Neuronal stem cell (in vitro differentiated cells): ENCODE data around the gene FOXQ1.

Source experiments
- DNase-seq: peaks from one replicate; pipeline ENCODE4 v3.0.0-alpha.2; 2013; ENCODE audit warnings: low spot score
- H2AFZ ChIP-seq: one replicate; pipeline ENCODE4 v1.6.1; 2013; ENCODE audit warnings: mild to moderate bottlenecking, low read length, inconsistent platforms
- H2AK5ac ChIP-seq: 2 replicates; pipeline ENCODE4 v1.6.1; 2013; ENCODE audit warnings: low read depth, mild to moderate bottlenecking, inconsistent platforms, low read length, moderate library complexity, mixed read lengths
- H2BK120ac ChIP-seq: 2 replicates; pipeline ENCODE4 v1.6.1; 2013; ENCODE audit warnings: low read depth, mild to moderate bottlenecking, inconsistent platforms, low read length, moderate library complexity, mixed read lengths
- H2BK12ac ChIP-seq: one replicate; pipeline ENCODE4 v1.6.1; 2013; ENCODE audit warnings: low read length, inconsistent platforms
- H2BK15ac ChIP-seq: 2 replicates; pipeline ENCODE4 v1.6.1; 2013; ENCODE audit warnings: mild to moderate bottlenecking, low read length, inconsistent platforms, mixed read lengths
- H2BK5ac ChIP-seq: one replicate; pipeline ENCODE4 v1.6.1; 2013; ENCODE audit warnings: inconsistent platforms, mild to moderate bottlenecking, low read length, moderate library complexity
- H3K14ac ChIP-seq: one replicate; pipeline ENCODE4 v1.6.1; 2013; ENCODE audit warnings: low read length, inconsistent platforms
- H3K18ac ChIP-seq: 2 replicates; pipeline ENCODE4 v1.6.1; 2013; ENCODE audit warnings: low read length, inconsistent platforms
- H3K23ac ChIP-seq: 2 replicates; pipeline ENCODE4 v1.6.1; 2013; ENCODE audit warnings: low read depth, mild to moderate bottlenecking, mixed read lengths, low read length, inconsistent platforms; ENCODE audit not compliant: poor library complexity
- H3K27ac ChIP-seq: replicated peaks from 3 replicates; pipeline ENCODE4 v1.5.1; 2013; ENCODE audit warnings: low read length, inconsistent platforms
- H3K27me3 ChIP-seq, 3 experiments: 2 replicates each; pipeline ENCODE4 v1.6.1; 2013; ENCODE audit warnings: low read length in 3 of 3, mild to moderate bottlenecking in 2 of 3, inconsistent platforms in 1 of 3, low read depth in 1 of 3, mixed read lengths in 1 of 3, moderate library complexity in 1 of 3; ENCODE audit not compliant: control insufficient read depth in 3 of 3, insufficient read depth in 3 of 3
- H3K36me3 ChIP-seq, 2 donors: replicated peaks in 1 of 2; 2 replicates each; pipeline ENCODE4 v1.6.1; 2013; ENCODE audit warnings: low read length in 2 of 2; ENCODE audit not compliant: control insufficient read depth in 2 of 2, insufficient read depth in 2 of 2
- H3K4ac ChIP-seq: 2 replicates; pipeline ENCODE4 v1.6.1; 2013; ENCODE audit warnings: inconsistent platforms, mild to moderate bottlenecking, low read length, moderate library complexity
- H3K4me1 ChIP-seq, 2 donors: 1 replicate in 1 of 2; 2 replicates in 1 of 2; pipeline ENCODE4 v1.6.1; 2013; ENCODE audit warnings: low read length in 2 of 2, low read depth in 1 of 2; ENCODE audit not compliant: control insufficient read depth in 2 of 2, insufficient read depth in 1 of 2
- H3K4me2 ChIP-seq: one replicate; pipeline ENCODE4 v1.6.1; 2013; ENCODE audit warnings: mild to moderate bottlenecking, low read length, inconsistent platforms; ENCODE audit not compliant: insufficient read depth, poor library complexity, severe bottlenecking
- H3K4me3 ChIP-seq, 2 donors: 2 replicates each; pipeline ENCODE4 v1.5.1; 2013; ENCODE audit warnings: low read length in 2 of 2, mild to moderate bottlenecking in 2 of 2, inconsistent platforms in 1 of 2, moderate library complexity in 1 of 2
- H3K79me1 ChIP-seq: one replicate; pipeline ENCODE4 v1.6.1; 2013; ENCODE audit warnings: low read depth, mild to moderate bottlenecking, inconsistent platforms, low read length, moderate library complexity
- H3K9ac ChIP-seq: one replicate; pipeline ENCODE4 v1.6.1; 2013; ENCODE audit warnings: mild to moderate bottlenecking, low read depth, low read length, inconsistent platforms; ENCODE audit not compliant: poor library complexity
- H3K9me3 ChIP-seq, 2 donors: replicated peaks in 1 of 2; 2 replicates each; pipeline versions ENCODE3 to v1.6.1; 2013; ENCODE audit warnings: low read length in 2 of 2, mild to moderate bottlenecking in 2 of 2, inconsistent platforms in 1 of 2, low read depth in 1 of 2, mixed read lengths in 1 of 2, moderate library complexity in 1 of 2; ENCODE audit not compliant: control insufficient read depth in 2 of 2, insufficient read depth in 1 of 2
- H4K8ac ChIP-seq: one replicate; pipeline ENCODE4 v1.6.1; 2013; ENCODE audit warnings: low read depth, mild to moderate bottlenecking, inconsistent platforms, low read length, moderate library complexity
- H4K91ac ChIP-seq: one replicate; pipeline ENCODE4 v1.6.1; 2013; ENCODE audit warnings: low read length, low read depth, mild to moderate bottlenecking, inconsistent platforms; ENCODE audit not compliant: poor library complexity
- WGBS, 2 donors: extraction: QIAGEN DNeasy Blood & Tissue Kit; methylation state at CpG; one replicate each; pipeline ENCODE4 v1.1.7; 2013; ENCODE audit warnings: missing lambda C conversion rate in 2 of 2, mixed read lengths in 1 of 2; ENCODE audit not compliant: insufficient read length in 2 of 2, insufficient replicate concordance in 1 of 2; ENCODE audit errors: extremely low coverage in 2 of 2; 5-methylcytosine and 5-hydroxymethylcytosine counted together

Gene FOXQ1

GRCh38 chr6:1291381-1291780 is 20.5 kb upstream of the FOXQ1 start:
- Histone ChIP-seq H3K27ac (no peak overlapping the region), H3K36me3 (no peaks in the 10 kb centered on the region), H3K23ac (no peak overlapping the region), H3K79me1 (no peaks in the 10 kb centered on the region), H4K8ac (no peak overlapping the region), H3K9ac (no peak overlapping the region), H3K4me2 (no peak overlapping the region), H2BK5ac (no peak overlapping the region), H4K91ac (no peak overlapping the region), H3K4ac (no peak overlapping the region), H2AFZ (no peak overlapping the region), H2AK5ac (no peak overlapping the region), H3K27me3 (no peaks in the 10 kb centered on the region), H3K4me3 (no peak overlapping the region), H3K9me3 (no peaks in the 10 kb centered on the region), H3K14ac (no peak overlapping the region), H2BK120ac (no peak overlapping the region), H2BK15ac (no peak overlapping the region), H2BK12ac (no peak overlapping the region), H3K4me1 (no peaks in the 10 kb centered on the region), H3K18ac (no peak overlapping the region)
- DNase-seq: no peak
- no CpG with 5 or more reads among the region's 10 CpGs for WGBS, 2 donors

- H2AFZ ChIP-seq: no peak overlapping the region
- H2BK12ac ChIP-seq: no peak overlapping the region
- no peak overlapping the region for H4K91ac ChIP-seq
- no peak overlapping the region for H2BK120ac ChIP-seq
- no peak overlapping the region for H3K18ac ChIP-seq
- no peak overlapping the region for H3K4me3 ChIP-seq
- H2BK5ac ChIP-seq: no peak overlapping the region
- no peak for DNase-seq
- no CpG with 5 or more reads among the region's 3 CpGs for WGBS, 2 donors
- H3K4ac ChIP-seq: no peak overlapping the region
- H2BK15ac ChIP-seq: no peak overlapping the region
- no peak overlapping the region for H4K8ac ChIP-seq
- H3K79me1 ChIP-seq: no peaks in the 10 kb centered on the region
- no peak overlapping the region for H3K4me2 ChIP-seq
- H3K9me3 ChIP-seq: no peaks in the 10 kb centered on the region
- H3K27ac ChIP-seq: no peak overlapping the region
- no peaks in the 10 kb centered on the region for H3K27me3 ChIP-seq
- H2AK5ac ChIP-seq: no peak overlapping the region
- H3K14ac ChIP-seq: no peak overlapping the region
- no peaks in the 10 kb centered on the region for H3K36me3 ChIP-seq
- no peak overlapping the region for H3K23ac ChIP-seq
- no peak overlapping the region for H3K9ac ChIP-seq
- no peaks in the 10 kb centered on the region for H3K4me1 ChIP-seq
Observed at GRCh38 chr6:1295420-1295819, 16.5 kb upstream of the FOXQ1 start.

GRCh38 chr6:1296079-1296478 is 15.8 kb upstream of the FOXQ1 start:
- no CpG with 5 or more reads among the region's 7 CpGs for WGBS, 2 donors

GRCh38 chr6:1296542-1296941 is 15.4 kb upstream of the FOXQ1 start:
- H3K27me3 ChIP-seq: no peaks in the 10 kb centered on the region
- H3K36me3 ChIP-seq: no peaks in the 10 kb centered on the region
- H2BK120ac ChIP-seq: no peak overlapping the region
- no peak overlapping the region for H4K91ac ChIP-seq
- H3K4ac ChIP-seq: no peak overlapping the region
- H3K4me3 ChIP-seq: no peak overlapping the region
- H3K79me1 ChIP-seq: no peaks in the 10 kb centered on the region
- H3K9me3 ChIP-seq: no peaks in the 10 kb centered on the region
- no peak overlapping the region for H3K14ac ChIP-seq
- H2BK12ac ChIP-seq: no peak overlapping the region
- no peak overlapping the region for H3K4me2 ChIP-seq
- H2AFZ ChIP-seq: no peak overlapping the region
- no peak overlapping the region for H3K18ac ChIP-seq
- no peak overlapping the region for H3K27ac ChIP-seq
- H3K4me1 ChIP-seq: no peaks in the 10 kb centered on the region
- H2BK5ac ChIP-seq: no peak overlapping the region
- H2BK15ac ChIP-seq: no peak overlapping the region
- whole genome bisulfite sequencing, 2 donors: no CpG with 5 or more reads among the region's 4 CpGs
- H3K23ac ChIP-seq: no peak overlapping the region
- no peak for DNase-seq
- H3K9ac ChIP-seq: no peak overlapping the region
- H2AK5ac ChIP-seq: no peak overlapping the region
- no peak overlapping the region for H4K8ac ChIP-seq

More at GRCh38 chr6:1296079-1296478, 15.8 kb upstream of the FOXQ1 start:
- Histone ChIP-seq H4K8ac (no peak overlapping the region), H3K14ac (no peak overlapping the region), H3K23ac (no peak overlapping the region), H2AFZ (no peak overlapping the region), H3K18ac (no peak overlapping the region), H3K79me1 (no peaks in the 10 kb centered on the region), H3K4me3 (no peak overlapping the region), H3K4me2 (no peak overlapping the region), H2BK15ac (no peak overlapping the region), H4K91ac (no peak overlapping the region), H2BK5ac (no peak overlapping the region), H3K9ac (no peak overlapping the region), H3K4me1 (no peaks in the 10 kb centered on the region), H3K27me3 (no peaks in the 10 kb centered on the region), H2BK120ac (no peak overlapping the region), H2AK5ac (no peak overlapping the region), H3K27ac (no peak overlapping the region), H3K4ac (no peak overlapping the region), H3K9me3 (no peaks in the 10 kb centered on the region), H3K36me3 (no peaks in the 10 kb centered on the region), H2BK12ac (no peak overlapping the region)
- no peak for DNase-seq
